Activated CD4-positive, alpha-beta T cell treated with anti-CD3 and anti-CD28 coated beads, Interleukin-2, amount 50 U/mL, for 1 hour (primary cell): Measurements from ENCODE around the gene MIEN1.
A peak's percentile ranks its signal among the peaks of the same experiment; 100 is the strongest.
"Not testable (repeated sequence)": the region's sequence is repeated elsewhere in the genome, so short reads cannot be mapped to it uniquely, and the experiment has no call there.

Experiments used
- DNase-seq: peaks from one replicate; pipeline ENCODE4 v3.0.0-alpha.2; 2020

Gene MIEN1

GRCh38 chr17:39739885-39740356, 9.6 kb upstream of the MIEN1 start:
- no peak for DNase-seq

GRCh38 chr17:39738983-39739884, 8.9 kb upstream of the MIEN1 start:
- no peak for DNase-seq

- peak; percentile 57 for DNase-seq
Measured at GRCh38 chr17:39738568-39738901, 8.2 kb upstream of the MIEN1 start.

GRCh38 chr17:39737760-39738567, 7.6 kb upstream of the MIEN1 start, which contains the start of gene GRB7:
GRB7 (plus strand) TSS chr17:39737938; CDS start chr17:39742302, 4,364 bp downstream.
- DNase-seq: no peak

GRCh38 chr17:39737206-39737759, 7.0 kb upstream of the MIEN1 start:
- no peak for DNase-seq

- DNase-seq: no peak
Measured at GRCh38 chr17:39736319-39737165, 6.2 kb upstream of the MIEN1 start.

- DNase-seq: no peak
Measured at GRCh38 chr17:39735882-39736281, 5.5 kb upstream of the MIEN1 start.

GRCh38 chr17:39732586-39732985, 2.3 kb upstream of the MIEN1 start:
- no peak for DNase-seq

- no peak for DNase-seq
Measured at GRCh38 chr17:39729280-39729851, 966 bp downstream of the MIEN1 start.

GRCh38 chr17:39727556-39727955, 2.8 kb downstream of the MIEN1 start:
- no peak for DNase-seq

GRCh38 chr17:39726617-39727016, 3.7 kb downstream of the MIEN1 start:
- DNase-seq: no peak

- not testable (repeated sequence) for DNase-seq
Measured at GRCh38 chr17:39725923-39726322, 4.4 kb downstream of the MIEN1 start.

GRCh38 chr17:39724731-39725130, 5.6 kb downstream of the MIEN1 start:
- DNase-seq: no peak

GRCh38 chr17:39722965-39723848, 7.1 kb downstream of the MIEN1 start:
- no peak for DNase-seq

- DNase-seq: no peak
Measured at GRCh38 chr17:39722104-39722503, 8.2 kb downstream of the MIEN1 start.

- DNase-seq: no peak
Measured at GRCh38 chr17:39719563-39720355, 10.6 kb downstream of the MIEN1 start.

GRCh38 chr17:39717660-39718059, 12.7 kb downstream of the MIEN1 start:
- DNase-seq: no peak

GRCh38 chr17:39716879-39717536, 13.3 kb downstream of the MIEN1 start:
- no peak for DNase-seq

- no peak for DNase-seq
Measured at GRCh38 chr17:39716073-39716818, 14.1 kb downstream of the MIEN1 start.
